Nucleus accumbens (tissue), 56 donors: ENCODE results near the gene CDH13.

ENCODE experiments used
- DNase-seq, 56 donors: peaks; one replicate each; lab custom pipeline; 2025; lab: John Stamatoyannopoulos, UW

Gene CDH13

DNA sequence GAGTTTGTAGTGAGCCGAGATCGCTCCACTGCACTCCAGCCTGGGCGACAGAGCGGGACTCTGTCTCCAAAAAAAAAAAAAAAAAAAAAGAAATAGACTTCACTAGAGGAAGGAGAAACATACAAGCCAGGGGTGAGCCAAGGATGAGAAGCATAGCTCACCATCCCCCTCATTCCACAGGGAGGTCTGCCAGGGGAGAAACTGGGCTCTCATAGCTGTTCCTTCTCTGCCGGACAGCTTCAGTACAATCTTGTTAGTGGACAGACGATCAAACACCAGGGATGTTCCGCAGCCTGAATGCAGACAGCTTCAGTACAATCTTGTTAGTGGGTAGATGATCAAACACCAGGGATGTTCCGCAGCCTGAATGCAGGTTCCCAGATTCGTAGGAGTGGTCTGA is 509.6 kb downstream of the CDH13 start:
- no peak for DNase-seq

DNA sequence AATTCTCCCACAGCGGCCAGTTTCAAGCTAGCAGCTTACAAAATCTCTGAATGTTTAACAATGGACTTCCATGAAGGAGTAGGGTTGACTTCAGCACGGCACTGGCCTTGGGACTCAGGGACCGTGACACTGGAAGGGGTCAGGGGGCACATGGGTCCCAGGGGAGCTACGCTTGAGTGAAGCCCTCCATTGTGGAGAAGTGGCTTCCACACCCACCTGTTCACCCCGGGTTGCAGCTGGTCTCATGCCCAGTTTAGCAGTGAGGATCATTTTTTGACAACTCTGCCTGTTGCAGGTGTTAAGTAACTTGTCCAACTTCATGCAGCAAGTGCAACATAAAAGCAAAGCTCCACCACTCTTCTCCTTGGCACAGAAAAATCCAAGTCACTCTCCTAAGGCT is 510.2 kb downstream of the CDH13 start:
- no peak for DNase-seq

DNA sequence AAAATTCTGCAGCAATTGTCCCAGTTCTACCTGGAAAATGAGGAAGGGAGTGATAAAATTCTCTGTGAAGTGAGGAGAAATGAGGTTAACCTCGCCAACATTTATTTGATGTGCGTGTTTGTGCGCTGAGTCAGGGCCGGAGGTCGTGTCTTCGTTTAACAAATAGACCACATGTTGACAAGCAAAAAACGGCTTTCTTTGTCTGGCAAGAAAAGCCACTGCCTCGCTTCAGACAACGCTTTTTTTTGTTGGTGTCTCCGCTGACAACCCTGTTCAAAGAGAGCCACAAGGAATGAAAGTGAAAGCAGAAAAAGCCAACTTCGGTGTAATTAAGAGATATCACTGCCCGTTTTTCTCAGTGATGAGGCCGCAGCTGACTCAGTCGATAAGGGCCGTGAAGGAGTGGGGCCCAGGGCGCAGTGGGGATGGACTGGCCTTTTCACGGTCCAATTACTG is 510.6 kb downstream of the CDH13 start:
- peak in 10 of 56 donors; percentile 3 to 54 (median 18) for DNase-seq

DNA sequence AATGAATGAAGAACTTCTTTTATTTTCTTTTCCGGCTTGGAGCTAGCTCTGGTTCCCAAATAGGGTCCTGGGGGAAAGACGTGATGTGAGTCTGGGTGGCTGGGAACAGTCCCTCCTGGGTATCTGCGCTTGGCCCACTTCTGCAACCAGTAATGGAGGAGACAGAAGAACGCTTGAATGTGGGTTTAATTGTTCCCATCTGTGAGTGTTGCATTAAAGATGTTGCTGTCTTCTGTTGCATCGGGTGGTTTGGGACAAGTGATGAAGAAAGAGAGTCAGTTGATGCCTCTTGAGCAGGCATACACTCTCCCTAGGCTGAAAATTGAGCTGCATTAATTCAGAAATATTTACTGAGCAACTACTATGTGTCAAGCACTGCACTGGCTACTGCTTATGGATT is 511.1 kb downstream of the CDH13 start:
- no peak for DNase-seq

DNA sequence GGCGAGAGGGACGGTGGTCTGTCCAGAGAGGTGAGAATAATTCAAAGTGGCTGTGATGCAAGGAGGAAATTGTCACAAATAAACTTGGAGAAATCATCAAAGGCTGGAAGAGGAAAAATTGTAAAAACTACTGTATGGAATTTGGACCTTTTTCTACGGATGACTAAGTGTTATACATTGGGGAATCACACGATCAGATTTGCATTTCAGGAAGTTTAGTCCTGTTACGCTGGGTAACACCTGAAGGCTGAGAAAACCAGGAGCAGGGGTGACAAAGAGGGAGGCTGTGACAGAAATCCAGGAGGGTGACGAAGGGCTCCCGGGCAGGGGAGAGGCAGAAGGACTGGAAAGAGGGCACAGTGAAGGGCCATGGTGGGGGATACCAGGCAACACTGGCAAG is 511.7 kb downstream of the CDH13 start:
- no peak for DNase-seq

DNA sequence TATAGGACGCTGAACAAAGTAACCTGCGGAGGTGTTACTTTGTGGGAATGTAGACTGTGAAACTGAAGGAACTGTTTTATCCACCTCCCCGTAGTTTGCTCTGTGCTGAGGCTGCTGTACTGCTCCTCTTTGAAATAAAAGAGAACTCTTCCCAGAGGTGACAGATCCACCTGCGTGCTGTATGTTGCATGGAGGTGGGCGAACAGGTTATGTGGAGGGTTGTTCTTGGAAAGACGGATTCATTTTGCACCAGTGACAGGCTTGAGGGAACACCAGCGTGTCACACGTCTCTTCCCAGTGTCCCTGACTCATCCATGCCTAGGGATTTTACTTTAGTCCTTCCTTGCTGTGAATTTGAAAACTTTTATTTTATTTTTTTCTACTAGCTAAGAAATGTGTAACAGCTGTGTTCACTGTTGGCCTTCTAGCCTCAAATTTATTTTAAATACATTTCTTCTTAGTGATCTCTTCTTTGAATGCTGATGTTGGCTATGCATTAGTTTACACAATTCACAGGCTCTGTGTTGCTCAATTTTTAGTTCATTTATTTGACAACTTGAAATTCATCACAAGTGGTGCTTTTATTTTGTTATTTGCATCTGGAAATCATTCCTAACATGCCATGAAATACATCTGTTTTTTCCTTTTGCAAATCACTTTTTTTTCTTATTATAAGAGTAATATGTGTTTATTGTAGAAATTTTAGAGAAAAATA is 512.4 kb downstream of the CDH13 start:
- peak in 19 of 56 donors; percentile 1 to 70 (median 20) for DNase-seq

DNA sequence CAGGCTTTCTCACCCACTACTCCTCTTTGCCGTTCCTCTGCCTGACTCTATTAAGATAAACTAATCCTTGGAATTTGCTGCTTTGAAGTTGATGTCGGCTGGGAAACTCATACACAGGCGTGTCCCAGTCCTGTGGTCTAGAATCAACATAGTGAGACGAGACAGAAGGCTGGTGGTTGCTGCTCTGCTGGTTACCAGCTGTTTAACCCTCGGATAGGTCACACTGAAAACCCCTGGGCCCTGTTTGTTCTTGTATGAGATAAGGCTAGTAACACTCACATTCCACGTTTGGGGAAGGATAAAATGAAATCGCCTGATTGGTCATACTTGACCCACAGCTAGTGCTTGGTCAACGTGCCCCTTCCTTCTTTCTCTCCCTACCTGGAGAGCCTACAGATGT is 517.0 kb downstream of the CDH13 start:
- no peak for DNase-seq

DNA sequence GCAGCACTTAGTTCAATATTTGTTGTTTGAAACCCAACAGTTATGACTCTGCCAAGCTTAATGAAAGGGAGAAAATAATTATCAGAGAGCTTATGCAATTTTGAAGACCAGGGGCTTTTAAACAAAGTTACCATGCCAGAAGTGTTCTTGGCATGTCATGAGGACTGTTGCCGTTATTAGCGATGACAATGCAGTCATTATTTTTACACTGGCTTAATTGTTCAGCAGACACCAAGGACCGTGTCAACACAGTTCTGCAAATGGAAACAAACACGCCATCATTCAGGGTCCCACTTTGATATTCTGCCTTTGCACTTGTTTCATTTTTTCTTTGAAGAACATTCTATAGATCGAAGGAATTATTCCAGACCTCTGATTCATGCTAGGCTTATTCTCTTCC is 518.5 kb downstream of the CDH13 start:
- peak in 12 of 56 donors; percentile 3 to 57 (median 28) for DNase-seq

DNA sequence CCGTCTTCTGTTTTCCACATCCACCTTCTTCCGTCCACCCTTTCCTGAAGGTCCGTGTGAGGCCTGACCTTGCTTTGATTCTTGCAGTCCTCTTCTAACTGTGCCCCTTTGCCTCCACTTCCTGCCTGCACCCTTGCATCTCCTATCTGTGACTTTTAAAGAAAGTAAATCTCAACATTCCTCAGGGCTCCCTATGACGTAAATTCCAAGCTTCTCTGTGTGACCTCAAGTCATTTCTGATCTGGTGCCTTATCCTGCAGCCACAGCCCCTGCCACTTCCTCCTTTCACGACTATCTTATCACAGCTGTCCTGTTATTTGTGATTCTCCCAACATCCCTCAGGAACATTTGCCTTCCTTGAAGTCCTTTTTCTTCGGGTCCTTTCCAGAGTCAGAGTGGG is 520.5 kb downstream of the CDH13 start:
- no peak for DNase-seq

DNA sequence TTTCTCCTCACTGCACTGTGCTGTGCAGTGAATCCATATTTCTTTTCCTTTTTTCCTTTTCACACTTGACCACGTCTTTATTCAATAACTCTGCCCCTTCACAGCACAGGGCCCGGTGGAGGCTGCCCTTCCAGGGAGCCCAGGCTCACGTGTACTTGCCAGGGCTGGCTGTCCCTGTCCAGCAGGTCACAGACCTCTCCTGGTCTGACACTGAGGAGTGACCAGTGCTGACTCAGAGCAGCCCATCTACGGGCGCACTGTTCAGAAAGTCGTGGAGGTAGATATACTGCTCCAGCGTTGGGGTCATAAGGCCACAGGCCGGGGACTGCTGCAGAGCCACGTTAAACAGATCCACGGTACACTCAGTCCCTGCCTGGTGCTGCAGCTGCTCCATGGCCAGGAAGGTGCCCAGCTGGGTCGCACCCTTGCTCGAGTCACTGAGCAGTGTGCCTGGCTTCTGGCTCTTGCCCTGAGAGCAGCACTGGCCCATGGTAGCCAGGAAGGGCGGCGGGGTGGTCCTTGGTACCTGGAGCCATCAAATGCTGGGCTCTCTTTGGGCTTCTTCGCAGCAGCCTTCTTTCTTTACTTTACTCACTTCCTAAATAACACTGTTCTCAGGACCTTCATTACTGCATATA is 531.7 kb downstream of the CDH13 start:
- DNase-seq, result no peak

DNA sequence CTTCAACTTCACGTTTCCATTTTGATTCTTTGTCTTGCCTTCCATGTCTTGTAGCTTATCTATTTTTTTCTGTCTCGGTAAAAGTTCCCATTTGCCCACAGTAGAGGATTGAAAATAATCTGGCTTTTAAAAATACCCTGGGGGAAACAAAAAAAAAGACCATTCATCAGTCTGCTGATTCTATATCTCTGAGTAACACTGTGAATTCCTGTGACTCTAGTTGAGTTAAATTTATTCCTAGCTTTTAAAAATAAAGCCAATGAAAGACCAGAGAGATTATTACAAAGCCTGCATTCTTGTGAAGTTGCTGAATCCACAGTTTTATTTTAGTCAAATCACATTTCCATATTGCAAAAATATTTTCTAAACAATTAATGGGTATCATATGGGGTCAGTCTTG is 532.3 kb downstream of the CDH13 start:
- no peak for DNase-seq

DNA sequence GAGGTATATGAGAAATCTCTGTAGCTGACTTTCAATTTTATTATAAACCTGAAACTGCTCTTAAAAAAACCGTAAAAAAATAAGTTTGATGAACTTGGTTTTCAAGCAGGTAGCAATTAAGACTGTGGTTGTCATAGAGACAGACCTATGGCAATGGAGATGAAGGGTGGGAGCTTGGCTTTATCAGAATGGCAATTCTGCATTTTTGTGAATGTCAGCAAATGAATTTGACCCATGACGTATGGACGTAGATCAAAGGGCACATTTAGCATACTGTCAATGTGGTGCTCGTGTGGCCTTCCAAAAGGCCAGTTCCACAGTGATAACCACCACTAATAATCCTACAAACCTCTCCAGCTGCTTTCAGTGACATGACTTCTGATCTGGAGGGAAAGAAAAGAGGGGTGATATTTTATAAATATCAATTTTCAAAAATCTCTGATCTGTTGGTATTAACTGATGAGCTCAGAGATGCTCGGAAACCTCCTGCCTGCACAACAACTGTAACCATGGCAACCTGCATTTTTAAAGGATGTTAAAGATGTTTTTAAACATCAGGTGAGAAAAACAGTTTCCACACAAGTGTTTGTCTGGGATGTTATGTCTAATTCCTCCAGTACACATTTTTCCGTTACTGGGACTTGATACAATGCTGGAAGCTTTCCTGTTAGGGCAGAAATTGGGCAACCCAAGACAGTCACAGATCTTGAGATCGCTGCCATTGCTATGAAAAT is 533.7 kb downstream of the CDH13 start:
- DNase-seq, result no peak

DNA sequence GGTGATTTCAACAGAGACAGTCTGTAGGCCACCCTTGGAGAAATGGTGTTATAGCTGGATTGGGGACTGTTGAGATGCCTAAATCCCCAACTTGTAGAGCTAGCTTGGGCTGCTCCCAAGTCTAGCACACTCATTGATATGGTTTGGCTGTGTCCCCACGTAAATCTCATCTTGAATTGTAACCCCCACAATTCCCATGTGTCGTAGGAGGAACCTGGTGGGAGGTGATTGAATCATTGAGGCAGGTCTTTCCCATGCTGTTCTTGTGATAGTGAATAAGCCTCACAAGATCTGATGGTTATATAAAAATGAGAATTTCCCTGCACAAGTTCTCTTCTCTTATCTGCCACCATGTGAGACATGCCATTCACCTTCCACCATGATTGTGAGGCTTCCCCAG is 536.0 kb downstream of the CDH13 start:
- peak in 7 of 56 donors; percentile 4 to 33 (median 23) for DNase-seq

DNA sequence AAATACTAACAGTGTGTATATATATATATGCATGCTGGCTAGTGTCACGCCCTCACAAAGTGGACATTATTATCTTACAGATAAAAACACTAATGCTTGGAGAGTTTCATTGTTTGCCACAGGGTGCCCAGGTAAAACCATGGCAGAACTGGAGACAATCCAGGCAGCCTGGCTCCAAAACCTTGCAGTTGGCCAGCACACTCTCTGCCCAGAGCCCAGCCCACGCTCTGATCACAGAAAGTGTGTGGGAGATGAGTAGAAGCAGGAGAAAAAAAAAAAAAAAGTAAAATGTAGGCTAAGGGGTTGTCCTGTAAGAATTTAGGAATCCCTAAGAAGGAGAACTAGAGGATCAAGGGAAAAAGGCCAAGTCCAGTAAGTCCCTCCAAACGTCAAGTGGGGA is 538.0 kb downstream of the CDH13 start:
- DNase-seq, result no peak

DNA sequence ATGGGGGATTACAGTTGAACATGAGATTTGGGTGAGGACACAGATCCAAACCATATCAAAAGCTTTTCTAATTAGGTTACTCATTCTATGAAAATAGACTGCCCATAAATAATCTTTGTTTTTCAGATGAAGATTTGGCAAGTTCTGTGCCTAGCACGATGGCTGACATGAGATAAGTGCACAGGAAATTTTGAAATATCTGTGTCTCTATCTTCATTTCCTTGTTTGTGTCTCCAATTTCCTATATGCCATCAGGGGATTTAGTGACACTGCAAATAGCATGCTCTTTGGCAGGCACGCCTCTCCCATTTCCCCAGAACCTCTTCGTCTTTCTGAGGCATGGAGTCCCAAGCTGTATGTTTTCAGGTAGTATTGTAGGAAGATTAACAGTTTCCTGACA is 544.6 kb downstream of the CDH13 start:
- no peak for DNase-seq

DNA sequence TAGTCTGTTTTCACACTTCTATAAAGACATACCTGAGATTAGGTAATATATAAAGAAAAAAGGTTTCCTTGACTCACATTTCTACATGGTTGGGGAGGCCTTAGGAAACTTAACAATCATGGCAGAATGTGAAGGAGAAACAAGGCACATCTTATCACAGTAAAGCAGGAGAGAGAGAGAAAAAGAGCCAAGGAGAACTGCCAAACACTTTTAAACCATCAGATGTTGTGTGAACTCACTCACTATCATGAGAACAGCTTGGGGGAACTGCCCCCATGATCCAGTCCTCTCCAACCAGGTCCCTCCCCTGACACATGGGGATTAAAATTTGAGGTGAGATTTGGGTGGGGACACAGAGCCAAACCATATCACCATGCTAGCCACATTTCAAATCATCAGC is 547.9 kb downstream of the CDH13 start:
- no peak for DNase-seq

DNA sequence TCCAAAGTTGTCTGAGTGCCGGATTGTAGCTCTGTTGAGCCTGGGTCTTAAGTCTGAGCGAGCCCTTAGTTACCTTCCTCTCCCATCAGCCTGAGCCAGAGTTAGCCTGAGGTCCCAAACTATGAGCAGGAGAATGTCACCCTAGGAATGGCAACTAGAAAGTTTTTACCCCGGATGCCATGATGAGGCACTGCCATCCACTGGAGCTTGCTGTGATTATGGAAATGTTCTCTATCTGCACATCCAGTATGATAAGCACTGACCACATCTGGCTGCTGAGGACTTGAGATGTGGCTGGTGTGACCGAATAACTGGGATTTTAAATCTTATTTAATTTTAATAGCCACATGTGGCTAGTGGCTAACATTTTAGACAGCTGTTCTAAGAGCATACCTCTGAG is 550.0 kb downstream of the CDH13 start:
- peak in 2 of 56 donors; percentile 2 to 7 for DNase-seq

DNA sequence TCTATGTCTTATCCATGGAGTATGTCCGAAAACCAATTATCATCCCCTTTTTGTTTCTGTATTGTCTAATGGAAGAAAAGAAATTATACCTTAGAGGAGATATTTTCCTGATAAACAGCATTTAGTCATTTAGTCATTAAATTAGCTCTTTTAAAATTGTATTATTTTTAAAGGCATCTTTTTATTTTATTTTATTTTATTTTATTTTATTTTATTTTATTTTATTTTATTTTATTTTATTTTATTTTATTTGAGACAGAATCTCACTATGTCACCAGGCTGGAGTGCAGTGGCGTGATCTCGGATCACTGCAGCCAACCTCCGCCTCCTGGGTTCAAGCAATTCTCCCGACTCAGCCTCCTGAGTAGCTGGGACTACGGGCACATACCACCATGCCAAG is 559.1 kb downstream of the CDH13 start:
- no peak for DNase-seq

DNA sequence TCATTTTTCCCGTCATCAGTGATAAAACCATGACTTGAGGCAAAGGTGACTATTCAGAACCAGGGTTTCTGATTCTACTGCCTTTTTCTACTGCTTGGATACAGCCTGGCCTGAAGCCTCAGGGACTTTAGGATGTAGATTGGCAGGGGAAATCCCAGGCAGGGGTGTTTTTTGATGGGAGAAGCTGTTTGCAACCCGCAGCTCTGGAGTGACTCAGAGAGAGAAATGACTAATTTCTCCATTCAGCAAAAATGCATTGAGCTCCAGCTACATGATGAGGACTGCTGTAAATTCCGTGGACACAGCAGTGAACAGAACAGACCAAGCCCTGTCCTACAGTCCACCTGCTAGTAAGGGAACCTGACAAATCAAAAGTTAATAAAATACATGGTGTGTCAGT is 560.6 kb downstream of the CDH13 start:
- DNase-seq, result no peak

DNA sequence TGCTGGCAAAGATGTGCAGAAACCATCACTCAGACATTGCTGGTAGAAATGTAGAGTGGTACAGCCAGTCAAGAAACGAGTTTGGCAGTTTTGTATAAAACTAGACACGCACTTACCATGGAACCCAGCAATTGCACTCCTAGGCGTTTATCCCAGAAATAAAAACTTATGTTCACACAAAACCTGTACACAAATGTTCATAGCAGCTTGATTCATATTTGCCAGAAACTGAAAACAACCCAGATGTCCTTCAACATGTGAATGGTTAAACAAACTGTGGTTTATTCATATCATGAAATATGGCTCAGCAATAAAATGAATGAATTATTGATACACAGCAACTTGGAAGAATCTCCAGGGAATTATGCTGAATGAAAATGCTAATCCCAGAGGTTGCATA is 570.0 kb downstream of the CDH13 start:
- DNase-seq, result no peak

DNA sequence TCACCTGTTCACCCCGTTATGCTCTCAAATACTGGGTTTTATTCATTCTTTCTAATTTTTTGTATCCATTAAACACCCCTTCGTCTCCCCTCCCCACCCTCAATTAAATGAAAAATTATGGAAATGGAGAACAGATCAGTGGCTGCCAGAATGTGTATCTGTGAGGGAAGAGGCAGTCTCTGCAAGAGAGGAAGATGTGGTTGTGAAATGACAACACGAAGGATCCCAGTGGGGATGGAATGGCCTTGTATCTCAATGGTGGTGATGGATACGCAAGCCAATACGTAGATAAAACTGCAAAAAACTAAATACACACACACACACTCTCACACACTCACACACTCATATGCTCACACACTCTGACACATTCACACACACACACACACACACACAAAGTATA is 570.7 kb downstream of the CDH13 start:
- no peak for DNase-seq

DNA sequence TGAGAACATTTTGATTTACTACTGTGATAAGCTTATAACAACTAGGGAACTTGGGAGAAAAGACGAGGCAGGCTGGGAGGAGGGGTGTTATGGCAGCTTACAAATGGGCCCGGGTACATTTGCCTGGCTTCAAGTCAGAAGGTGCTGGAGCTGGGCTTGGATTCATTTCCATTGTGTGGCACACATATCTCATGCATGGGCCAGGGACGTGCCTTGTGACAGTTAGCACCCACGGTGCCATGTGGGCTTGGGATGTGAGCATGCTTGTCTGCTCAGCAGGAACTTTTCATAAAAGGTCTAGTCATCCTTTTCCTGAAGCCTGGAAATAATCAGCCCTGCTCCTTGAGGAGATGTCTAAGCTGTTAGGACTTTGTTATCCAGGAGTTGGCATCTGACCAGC is 572.2 kb downstream of the CDH13 start:
- DNase-seq, result no peak
